ENCODE measurements around the gene ANKRD2. TPM values are rescaled to one million over a fixed set of nuclear protein-coding genes. Genes with fewer than 3 reads are reported as not detected.

Gene ANKRD2
- total RNA-seq, 2 donors from 2014 or later = 1.9 TPM; not detected in 1

- Histone ChIP-seq H3K36me3 (no peaks in the 10 kb centered on the region), H3K27me3 (replicated peaks; ENCODE audit: insufficient read depth) (no peaks in the 10 kb centered on the region), H3K4me1 (ENCODE audit: control insufficient read depth in 1 of 2, low read depth in 2 of 2) (peaks cover 38 to 70% of the 10 kb centered on the region in 2 donors), H3K9me3 (no peaks in the 10 kb centered on the region), H3K4me3 (no peak overlapping the region), H3K27ac (peak overlapping the region; percentile 84 to 99)
- TF ChIP-seq CTCF (IDR thresholded peaks at IDR 0.05) = no peak
- DNase-seq (ENCODE audit: low spot score) (no peak), ATAC-seq (ENCODE audit: insufficient number of reproducible peaks, low FRiP score, low read depth) (no peak)
Observed at GRCh38 chr10:97597778-97598177, 25.2 kb downstream of the ANKRD2 start.

- Histone ChIP-seq H3K4me3 (no peak overlapping the region), H3K36me3 (no peaks in the 10 kb centered on the region), H3K4me1 (ENCODE audit: control insufficient read depth in 1 of 2, low read depth in 2 of 2) (peaks cover 31 to 62% of the 10 kb centered on the region in 2 donors), H3K27me3 (replicated peaks; ENCODE audit: insufficient read depth) (no peaks in the 10 kb centered on the region), H3K27ac (peak overlapping the region in 1 of 2 donors; percentile 84), H3K9me3 (no peaks in the 10 kb centered on the region)
- no peak for ATAC-seq (ENCODE audit: insufficient number of reproducible peaks, low FRiP score, low read depth)
- DNase-seq (ENCODE audit: low spot score) = no peak
- TF ChIP-seq CTCF (IDR thresholded peaks at IDR 0.05) = no peak
Observed at GRCh38 chr10:97598407-97599271, 26.1 kb downstream of the ANKRD2 start.

- H3K4me1 ChIP-seq (ENCODE audit: control insufficient read depth in 1 of 2, low read depth in 2 of 2) = peaks cover 28 to 56% of the 10 kb centered on the region in 2 donors
- ATAC-seq (ENCODE audit: insufficient number of reproducible peaks, low FRiP score, low read depth) = no peak
- H3K27me3 ChIP-seq (replicated peaks; ENCODE audit: insufficient read depth) = no peaks in the 10 kb centered on the region
- TF ChIP-seq CTCF (IDR thresholded peaks at IDR 0.05) = no peak
- no peaks in the 10 kb centered on the region for H3K9me3 ChIP-seq
- H3K27ac ChIP-seq = no peak overlapping the region
- DNase-seq (ENCODE audit: low spot score) = no peak
- H3K36me3 ChIP-seq = no peaks in the 10 kb centered on the region
- H3K4me3 ChIP-seq = no peak overlapping the region
Observed at GRCh38 chr10:97599272-97599619, 26.7 kb downstream of the ANKRD2 start.

- ATAC-seq (ENCODE audit: insufficient number of reproducible peaks, low FRiP score, low read depth) = no peak
- no peaks in the 10 kb centered on the region for H3K27me3 ChIP-seq (replicated peaks; ENCODE audit: insufficient read depth)
- no peak for DNase-seq (ENCODE audit: low spot score)
- TF ChIP-seq CTCF (IDR thresholded peaks at IDR 0.05) = no peak
- H3K9me3 ChIP-seq = no peaks in the 10 kb centered on the region
- H3K4me3 ChIP-seq = no peak overlapping the region
- no peaks in the 10 kb centered on the region for H3K36me3 ChIP-seq
- no peak overlapping the region for H3K27ac ChIP-seq
- peaks cover 24 to 43% of the 10 kb centered on the region in 2 donors for H3K4me1 ChIP-seq (ENCODE audit: control insufficient read depth in 1 of 2, low read depth in 2 of 2)
Observed at GRCh38 chr10:97600616-97601015, 28.0 kb downstream of the ANKRD2 start.

GRCh38 chr10:97601268-97602215 lies 29.0 kb downstream of the ANKRD2 start:
- no peaks in the 10 kb centered on the region for H3K9me3 ChIP-seq
- DNase-seq (ENCODE audit: low spot score) (no peak), ATAC-seq (ENCODE audit: insufficient number of reproducible peaks, low FRiP score, low read depth) (no peak)
- no peak for TF ChIP-seq CTCF (IDR thresholded peaks at IDR 0.05)
- peak overlapping the region; percentile 55 to 74 for H3K27ac ChIP-seq
- peaks cover 17 to 34% of the 10 kb centered on the region in 2 donors for H3K4me1 ChIP-seq (ENCODE audit: control insufficient read depth in 1 of 2, low read depth in 2 of 2)
- H3K4me3 ChIP-seq = no peak overlapping the region
- H3K36me3 ChIP-seq = no peaks in the 10 kb centered on the region
- no peaks in the 10 kb centered on the region for H3K27me3 ChIP-seq (replicated peaks; ENCODE audit: insufficient read depth)
